Mesothelial cell of epicardium (in vitro differentiated cells): Measurements from ENCODE around the gene GABRB1. TPM values are rescaled to one million over a fixed set of nuclear protein-coding genes. Genes with fewer than 3 reads are reported as not detected.

Source experiments
- DNase-seq, 2 experiments: peaks; one replicate each; pipeline ENCODE4 v3.0.0; 2021; ENCODE audit warnings: low spot score in 2 of 2; ENCODE audit not compliant: unreplicated experiment in 2 of 2
- H3K27ac Mint-ChIP-seq: 2 replicates; pipeline ENCODE4 v1.8.0; 2021; ENCODE audit warnings: mixed read lengths
- H3K27me3 Mint-ChIP-seq: 2 replicates; pipeline ENCODE4 v1.8.0; 2021; ENCODE audit warnings: low read depth, mixed read lengths
- H3K36me3 Mint-ChIP-seq: 2 replicates; pipeline ENCODE4 v1.8.0; 2021; ENCODE audit warnings: mixed read lengths
- H3K4me1 Mint-ChIP-seq: 2 replicates; pipeline ENCODE4 v1.8.0; 2021; ENCODE audit warnings: mixed read lengths
- H3K4me3 Mint-ChIP-seq: 2 replicates; pipeline ENCODE4 v1.8.0; 2021; ENCODE audit warnings: mild to moderate bottlenecking, moderate library complexity, mixed read lengths
- H3K9me3 Mint-ChIP-seq: 2 replicates; pipeline ENCODE4 v1.8.0; 2021; ENCODE audit warnings: mixed read lengths
- CTCF ChIP-seq: fragments of 200-600 bp; sonication (generic); IDR thresholded peaks from one replicate; pipeline ENCODE4 v1.5.0; 2021; ENCODE audit warnings: antibody characterized with exemption; ENCODE audit not compliant: unreplicated experiment
- total RNA-seq: library from RNA; stranded (reverse); gene quantifications from 3 replicates; pipeline ENCODE4 v1.2.1, GENCODE V29; 2021

The GABRB1 gene
- total RNA-seq, 1 donor from 2014 or later, result not detected

GRCh38 chr4:47135210-47135609, 103.8 kb downstream of the GABRB1 start:
- no peaks in the 10 kb centered on the region for H3K4me1 Mint-ChIP-seq
- no peak for TF ChIP-seq CTCF
- H3K36me3 Mint-ChIP-seq, result no peaks in the 10 kb centered on the region
- H3K27me3 Mint-ChIP-seq, result peaks cover 8% of the 10 kb centered on the region
- no peak overlapping the region for H3K27ac Mint-ChIP-seq
- H3K4me3 Mint-ChIP-seq, result no peak overlapping the region
- DNase-seq, result no peak
- H3K9me3 Mint-ChIP-seq, result no peaks in the 10 kb centered on the region

DNA sequence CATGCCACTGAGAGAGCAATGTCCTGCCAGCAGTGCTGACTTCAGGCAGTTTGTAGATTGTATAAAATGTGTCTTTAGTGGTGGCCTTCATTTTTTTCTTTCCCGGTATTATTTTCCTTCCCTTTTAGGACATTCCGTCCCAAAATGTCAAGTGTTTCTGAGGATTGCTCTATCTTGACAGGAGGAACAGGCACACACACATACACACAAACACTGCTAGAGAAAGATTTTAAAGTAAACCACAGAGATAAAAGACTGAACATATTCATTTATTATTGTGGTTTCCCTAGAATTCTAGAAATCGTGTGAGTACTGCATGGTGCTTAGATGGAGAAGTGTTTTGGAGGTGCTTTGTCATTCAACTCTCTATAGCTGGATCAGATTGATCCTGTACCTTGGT, 111.9 kb downstream of the GABRB1 start:
- H3K4me1 Mint-ChIP-seq, result peaks cover 11% of the 10 kb centered on the region
- no peaks in the 10 kb centered on the region for H3K9me3 Mint-ChIP-seq
- no peak for DNase-seq
- H3K4me3 Mint-ChIP-seq, result no peak overlapping the region
- H3K27ac Mint-ChIP-seq, result no peak overlapping the region
- no peaks in the 10 kb centered on the region for H3K36me3 Mint-ChIP-seq
- no peaks in the 10 kb centered on the region for H3K27me3 Mint-ChIP-seq
- no peak for TF ChIP-seq CTCF

DNA sequence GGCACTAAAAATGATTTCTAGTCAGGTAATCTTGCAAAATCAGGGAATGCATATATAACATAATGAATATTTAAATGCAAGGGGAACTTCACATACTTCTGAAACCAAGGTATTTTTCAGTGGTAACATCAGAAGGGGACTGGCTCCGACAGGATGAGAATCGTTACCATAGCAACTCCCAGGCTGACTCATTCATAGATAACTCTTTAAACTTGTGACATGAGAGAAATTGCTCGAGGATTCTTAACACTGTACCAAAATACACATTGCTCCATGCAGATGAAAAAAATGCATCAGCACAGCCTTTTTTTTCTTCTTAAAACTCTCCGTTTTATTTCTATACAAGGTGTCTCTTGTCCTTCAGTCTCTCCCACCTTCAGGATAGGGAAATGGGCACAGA, 114.3 kb downstream of the GABRB1 start:
- no peaks in the 10 kb centered on the region for H3K27me3 Mint-ChIP-seq
- no peak overlapping the region for H3K27ac Mint-ChIP-seq
- no peak for TF ChIP-seq CTCF

DNA sequence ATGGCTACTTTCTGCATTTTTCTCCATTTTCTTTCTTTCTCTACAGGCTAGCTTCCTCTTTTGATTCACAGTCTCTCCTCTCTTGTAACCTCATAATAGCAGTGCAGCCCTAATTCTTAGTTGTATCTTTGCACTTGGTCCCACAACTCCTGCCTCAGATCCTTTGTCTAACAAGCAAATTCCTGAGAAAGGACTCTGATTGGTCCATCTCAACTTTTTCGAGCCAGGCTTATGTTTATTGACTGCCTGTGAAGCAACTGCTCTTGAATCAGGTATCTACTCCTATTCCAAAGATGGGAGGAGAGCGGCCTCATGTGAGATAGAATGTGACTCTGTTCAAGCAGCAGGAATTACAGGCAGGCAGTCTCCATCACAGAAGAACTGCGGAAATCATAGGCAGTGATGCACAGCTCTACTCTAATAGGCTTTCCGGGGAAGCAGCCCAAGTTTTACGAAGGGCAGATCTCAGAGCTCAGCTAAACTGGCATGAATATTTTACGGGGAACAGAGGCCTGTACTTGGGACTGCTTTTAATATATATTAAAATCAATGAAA, 123.5 kb downstream of the GABRB1 start:
- H3K4me3 Mint-ChIP-seq, result no peak overlapping the region
- no peak for TF ChIP-seq CTCF
- no peaks in the 10 kb centered on the region for H3K36me3 Mint-ChIP-seq
- H3K4me1 Mint-ChIP-seq, result no peaks in the 10 kb centered on the region
- H3K27me3 Mint-ChIP-seq, result peaks cover 3% of the 10 kb centered on the region
- DNase-seq, result no peak
- no peaks in the 10 kb centered on the region for H3K9me3 Mint-ChIP-seq
- H3K27ac Mint-ChIP-seq, result no peak overlapping the region

More for the DNA sequence above, 114.3 kb downstream of the GABRB1 start:
- no peak for DNase-seq
- H3K9me3 Mint-ChIP-seq, result no peaks in the 10 kb centered on the region
- H3K4me1 Mint-ChIP-seq, result peaks cover 11% of the 10 kb centered on the region
- no peaks in the 10 kb centered on the region for H3K36me3 Mint-ChIP-seq
- no peak overlapping the region for H3K4me3 Mint-ChIP-seq

- Mint-ChIP-seq H3K36me3 (no peaks in the 10 kb centered on the region), H3K4me1 (no peaks in the 10 kb centered on the region), H3K9me3 (no peaks in the 10 kb centered on the region), H3K27me3 (peaks cover 3% of the 10 kb centered on the region), H3K27ac (no peak overlapping the region), H3K4me3 (no peak overlapping the region)
- TF ChIP-seq CTCF, result no peak
- no peak for DNase-seq
Observed at GRCh38 chr4:47155919-47156318, 124.6 kb downstream of the GABRB1 start.

DNA sequence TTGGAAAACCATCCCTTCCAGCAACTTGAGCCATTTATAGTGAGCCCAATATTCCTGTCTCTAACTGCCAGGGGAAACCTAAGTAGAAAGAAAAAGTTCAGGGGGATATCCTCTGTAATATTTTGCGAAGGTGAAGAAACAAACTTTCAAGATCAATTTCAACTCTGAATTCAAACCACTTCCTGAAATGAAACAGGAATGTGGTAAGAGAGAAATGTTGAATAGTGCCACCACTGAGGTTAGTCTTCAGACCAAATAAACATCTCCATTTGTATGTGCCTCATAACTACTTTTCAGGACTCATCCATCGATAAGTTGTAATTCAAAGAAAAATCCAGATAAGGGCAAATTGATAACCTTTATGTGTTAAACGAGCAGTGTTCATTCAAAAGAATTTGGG, 128.7 kb downstream of the GABRB1 start:
- H3K27ac Mint-ChIP-seq, result no peak overlapping the region
- DNase-seq, result no peak
- no peaks in the 10 kb centered on the region for H3K27me3 Mint-ChIP-seq
- H3K4me3 Mint-ChIP-seq, result no peak overlapping the region
- H3K4me1 Mint-ChIP-seq, result no peaks in the 10 kb centered on the region
- no peaks in the 10 kb centered on the region for H3K9me3 Mint-ChIP-seq
- no peaks in the 10 kb centered on the region for H3K36me3 Mint-ChIP-seq
- TF ChIP-seq CTCF, result no peak
